ENCODE results near the gene ZNF581.

Gene ZNF581

GRCh38 chr19:55615543-55616394, 27.7 kb upstream of the ZNF581 start:
- Histone ChIP-seq H3K4me3 (ENCODE audit: low read length) (no peak overlapping the region), H3K27ac (ENCODE audit: low read length) (no peak overlapping the region), H3K9me3 (ENCODE audit: insufficient read depth, low read length) (no peaks in the 10 kb centered on the region), H4K20me1 (ENCODE audit: insufficient read depth, low read length) (peaks cover 8% of the 10 kb centered on the region), H3K4me2 (ENCODE audit: low read length) (no peak overlapping the region), H3K36me3 (replicated peaks; ENCODE audit: low read depth, low read length) (peaks cover 38% of the 10 kb centered on the region), H3K4me1 (ENCODE audit: low read length) (peaks cover 23% of the 10 kb centered on the region), H2AFZ (ENCODE audit: low read depth, low read length) (no peak overlapping the region), H3K27me3 (ENCODE audit: low read depth, low read length) (no peaks in the 10 kb centered on the region), H3K79me2 (ENCODE audit: low read length) (peaks cover 20% of the 10 kb centered on the region), H3K9ac (ENCODE audit: low read length) (no peak overlapping the region)
- TF ChIP-seq EZH2phosphoT487 (IDR thresholded peaks at IDR 0.05; ENCODE audit: low read depth) (no peak), CTCF (IDR thresholded peaks at IDR 0.05; ENCODE audit: low read depth, low read length) (no peak)

GRCh38 chr19:55616395-55616875, 27.0 kb upstream of the ZNF581 start:
- no peak for TF ChIP-seq CTCF (IDR thresholded peaks at IDR 0.05; ENCODE audit: low read depth, low read length)
- no peak for TF ChIP-seq EZH2phosphoT487 (IDR thresholded peaks at IDR 0.05; ENCODE audit: low read depth)
- Histone ChIP-seq H3K27ac (ENCODE audit: low read length) (no peak overlapping the region), H3K4me3 (ENCODE audit: low read length) (no peak overlapping the region), H4K20me1 (ENCODE audit: insufficient read depth, low read length) (peaks cover 8% of the 10 kb centered on the region), H3K4me2 (ENCODE audit: low read length) (no peak overlapping the region), H3K79me2 (ENCODE audit: low read length) (peaks cover 13% of the 10 kb centered on the region), H2AFZ (ENCODE audit: low read depth, low read length) (no peak overlapping the region), H3K4me1 (ENCODE audit: low read length) (peaks cover 17% of the 10 kb centered on the region), H3K9ac (ENCODE audit: low read length) (no peak overlapping the region), H3K36me3 (replicated peaks; ENCODE audit: low read depth, low read length) (peaks cover 37% of the 10 kb centered on the region), H3K9me3 (ENCODE audit: insufficient read depth, low read length) (no peaks in the 10 kb centered on the region), H3K27me3 (ENCODE audit: low read depth, low read length) (no peaks in the 10 kb centered on the region)

GRCh38 chr19:55617426-55617825, 26.0 kb upstream of the ZNF581 start:
- Histone ChIP-seq H3K27ac (ENCODE audit: low read length) (no peak overlapping the region), H3K4me2 (ENCODE audit: low read length) (no peak overlapping the region), H3K36me3 (replicated peaks; ENCODE audit: low read depth, low read length) (peaks cover 37% of the 10 kb centered on the region), H3K9ac (ENCODE audit: low read length) (no peak overlapping the region), H4K20me1 (ENCODE audit: insufficient read depth, low read length) (peaks cover 8% of the 10 kb centered on the region), H3K27me3 (ENCODE audit: low read depth, low read length) (no peaks in the 10 kb centered on the region), H3K9me3 (ENCODE audit: insufficient read depth, low read length) (no peaks in the 10 kb centered on the region), H2AFZ (ENCODE audit: low read depth, low read length) (no peak overlapping the region), H3K4me1 (ENCODE audit: low read length) (peaks cover 7% of the 10 kb centered on the region), H3K79me2 (ENCODE audit: low read length) (peaks cover 9% of the 10 kb centered on the region), H3K4me3 (ENCODE audit: low read length) (no peak overlapping the region)
- TF ChIP-seq CTCF (IDR thresholded peaks at IDR 0.05; ENCODE audit: low read depth, low read length), result no peak
- no peak for TF ChIP-seq EZH2phosphoT487 (IDR thresholded peaks at IDR 0.05; ENCODE audit: low read depth)

GRCh38 chr19:55618426-55618825, 25.0 kb upstream of the ZNF581 start:
- peaks cover 37% of the 10 kb centered on the region for H3K36me3 ChIP-seq (replicated peaks; ENCODE audit: low read depth, low read length)

More at GRCh38 chr19:55618426-55618825, 25.0 kb upstream of the ZNF581 start:
- Histone ChIP-seq H4K20me1 (ENCODE audit: insufficient read depth, low read length) (0 out of 2 replicates have a peak, but pooled peaks cover 3% of the 10 kb centered on the region), H3K9me3 (ENCODE audit: insufficient read depth, low read length) (no peaks in the 10 kb centered on the region), H3K4me3 (ENCODE audit: low read length) (no peak overlapping the region), H3K4me2 (ENCODE audit: low read length) (no peak overlapping the region), H2AFZ (ENCODE audit: low read depth, low read length) (no peak overlapping the region), H3K27ac (ENCODE audit: low read length) (no peak overlapping the region), H3K9ac (ENCODE audit: low read length) (no peak overlapping the region), H3K27me3 (ENCODE audit: low read depth, low read length) (no peaks in the 10 kb centered on the region), H3K4me1 (ENCODE audit: low read length) (no peaks in the 10 kb centered on the region), H3K79me2 (ENCODE audit: low read length) (no peaks in the 10 kb centered on the region; the same call in 1 of the 2 replicates)
- TF ChIP-seq EZH2phosphoT487 (IDR thresholded peaks at IDR 0.05; ENCODE audit: low read depth) (no peak), CTCF (IDR thresholded peaks at IDR 0.05; ENCODE audit: low read depth, low read length) (no peak)

Measured in OCI-LY3 (cell line).